HG02610 (cell line): ENCODE measurements around the gene HSPA9.
A peak's percentile ranks its signal among the peaks of the same experiment; 100 is the strongest.

ENCODE experiments used
- ATAC-seq: cut with Tn5 transposase; IDR thresholded peaks from one replicate; pipeline ENCODE4 v1.9.1; 2021; ENCODE audit warnings: mild to moderate bottlenecking, moderate library complexity; ENCODE audit not compliant: unreplicated experiment

Gene HSPA9

DNA sequence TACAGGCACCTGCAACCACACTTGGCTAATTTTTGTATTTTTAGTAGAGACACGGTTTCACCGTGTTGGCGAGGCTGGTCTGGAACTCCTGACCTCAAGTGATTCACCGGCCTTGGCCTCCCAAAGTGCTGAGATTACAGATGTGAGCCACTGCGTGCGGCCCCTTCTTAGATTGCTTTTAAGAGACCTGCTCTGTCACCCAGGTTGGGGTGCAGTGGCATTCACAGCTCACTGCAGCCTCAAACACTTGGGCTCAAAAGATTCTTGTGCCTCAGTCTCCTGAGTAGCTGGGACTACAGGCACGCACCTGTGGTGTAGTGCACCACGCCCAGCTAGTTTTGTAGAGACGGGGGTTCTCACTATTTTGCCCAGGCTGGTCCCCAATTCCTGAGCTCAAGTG is 11.0 kb downstream of the HSPA9 start:
- no peak for ATAC-seq

DNA sequence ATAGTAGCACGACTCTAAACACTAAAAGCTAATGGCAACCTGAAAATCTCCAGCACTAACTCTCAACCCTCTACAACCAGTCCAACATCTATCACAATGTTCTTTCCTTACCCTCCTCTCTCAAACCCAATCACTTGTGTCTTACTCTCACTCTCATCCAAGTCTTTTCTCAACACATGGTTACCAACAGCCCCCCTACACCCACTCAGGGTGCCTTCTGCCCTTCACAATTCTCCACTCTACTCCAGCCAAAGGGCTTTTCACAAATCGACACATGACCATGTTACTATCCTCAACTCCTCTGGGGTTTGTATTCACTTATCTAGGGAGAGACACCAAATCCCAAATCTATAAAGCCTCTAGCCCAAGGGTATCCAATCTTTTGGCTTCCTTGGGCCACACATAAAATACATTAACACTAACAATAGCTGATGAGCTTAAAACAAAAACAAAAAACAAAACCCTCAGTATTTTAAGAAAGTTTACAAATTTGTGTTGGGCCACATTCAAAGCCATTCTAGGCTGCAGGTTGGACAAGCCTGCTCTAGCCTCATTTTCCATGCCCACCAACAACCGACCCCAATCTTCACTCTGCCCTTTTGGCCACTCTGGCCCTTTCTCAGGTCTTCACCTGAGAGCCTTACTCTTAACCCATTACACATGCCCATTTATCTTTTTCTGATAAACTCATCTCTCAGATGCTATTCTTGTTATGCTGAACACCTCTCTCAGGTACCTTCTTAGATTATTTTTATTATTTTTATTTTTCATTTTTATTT is 11.7 kb downstream of the HSPA9 start:
- ATAC-seq = no peak

DNA sequence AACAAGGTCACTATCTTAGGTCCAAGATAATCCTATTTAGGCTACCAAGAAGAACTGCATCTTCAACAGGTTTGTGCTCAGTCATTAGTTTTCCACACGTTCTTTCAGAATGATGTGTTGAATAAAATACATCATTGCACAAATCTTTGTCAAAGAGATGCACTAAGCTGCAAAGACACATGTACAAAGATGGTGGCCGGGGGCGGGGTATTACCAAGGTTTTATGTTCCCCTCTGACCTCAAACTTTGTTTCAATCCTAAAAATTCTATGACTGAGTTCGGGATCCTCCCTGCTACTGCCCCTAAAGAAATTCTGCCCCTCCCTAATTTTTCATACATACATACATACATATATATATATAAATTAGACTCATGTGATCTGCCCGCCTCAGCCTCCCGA is 14.2 kb downstream of the HSPA9 start:
- ATAC-seq = no peak

DNA sequence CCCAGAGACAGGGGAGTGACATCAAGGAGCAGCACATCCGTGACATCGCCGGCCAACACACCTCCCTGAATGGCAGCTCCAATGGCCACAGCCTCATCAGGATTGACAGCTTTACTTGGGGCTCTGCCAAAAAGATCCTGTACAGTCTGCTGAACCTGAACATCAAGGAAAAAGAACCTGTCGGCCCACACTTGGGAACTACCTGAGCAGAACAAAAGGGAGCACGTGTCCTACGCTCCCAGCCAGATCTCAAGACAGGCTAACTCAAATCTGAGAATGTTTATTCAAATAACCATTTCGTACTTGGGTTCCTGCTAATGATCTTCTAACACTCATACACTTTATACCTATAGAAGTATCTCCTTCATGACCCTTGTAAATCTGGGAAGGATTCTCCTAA is 15.3 kb downstream of the HSPA9 start:
- ATAC-seq = no peak

DNA sequence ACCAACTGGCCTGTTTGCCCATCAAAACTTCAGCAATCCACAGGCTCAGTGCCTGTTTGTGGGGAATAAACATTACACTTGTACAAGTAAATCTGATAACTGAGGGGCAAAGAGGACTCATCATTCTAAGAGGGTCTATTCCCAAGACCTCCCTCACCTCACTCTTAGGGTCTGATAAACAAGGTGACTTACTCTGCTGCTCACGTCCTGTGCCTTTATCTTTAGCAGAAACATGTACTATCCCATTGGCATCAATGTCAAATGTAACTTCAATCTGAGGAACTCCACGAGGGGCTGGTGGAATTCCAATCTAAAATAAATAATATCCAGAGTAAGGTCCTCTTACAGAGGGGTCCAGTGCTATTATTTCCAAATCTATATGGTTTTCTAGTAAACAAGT is 17.5 kb downstream of the HSPA9 start:
- no peak for ATAC-seq

DNA sequence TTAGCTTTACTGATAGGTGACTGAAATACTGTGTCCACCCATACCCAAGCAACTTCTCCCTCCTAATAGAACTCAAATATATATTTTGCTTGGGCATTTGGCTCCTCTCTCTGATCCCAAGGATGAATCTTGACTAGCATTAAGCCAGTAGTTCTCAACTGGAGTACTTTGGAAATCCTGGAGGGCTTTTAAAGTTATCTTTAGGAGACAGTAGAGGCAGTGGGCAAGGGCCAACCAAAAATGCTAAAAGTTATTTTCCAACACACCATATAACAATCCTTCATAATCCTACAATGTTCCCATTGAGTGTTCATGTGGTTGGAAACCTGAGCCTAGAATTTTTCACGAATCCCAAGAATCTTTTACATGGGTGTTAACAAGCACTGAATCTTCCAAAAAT is 21.1 kb downstream of the HSPA9 start:
- ATAC-seq = no peak

DNA sequence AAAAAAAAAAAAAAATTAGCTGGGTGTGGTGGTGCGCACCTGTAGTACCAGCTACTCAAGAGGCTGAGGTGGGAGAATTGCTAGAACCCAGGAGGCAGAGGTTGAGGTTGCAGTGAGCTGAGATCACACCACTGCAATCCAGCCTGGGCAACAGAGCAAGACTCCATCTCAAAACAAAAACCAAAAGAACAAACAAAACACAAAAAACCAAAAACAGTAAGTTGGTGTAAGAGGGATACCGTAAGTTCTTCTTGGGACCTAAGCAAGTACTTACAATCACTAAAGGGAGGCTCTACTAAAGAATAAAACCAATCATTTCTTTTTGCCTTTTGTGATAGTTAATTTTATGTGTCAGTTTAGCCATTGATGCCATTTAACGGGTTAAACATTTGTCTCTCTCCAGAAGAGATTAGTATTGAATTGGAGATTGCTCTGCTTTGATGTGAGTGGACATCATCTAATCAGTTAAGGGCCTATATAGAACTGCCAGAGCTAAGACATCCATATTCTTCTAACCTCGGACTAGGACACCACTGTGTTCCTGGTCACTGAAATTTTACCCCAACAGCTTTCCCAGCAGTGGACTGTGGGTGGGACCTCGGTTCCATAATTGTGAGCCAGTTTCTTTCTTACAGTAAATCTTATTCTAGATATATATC is 21.6 kb downstream of the HSPA9 start:
- no peak for ATAC-seq

DNA sequence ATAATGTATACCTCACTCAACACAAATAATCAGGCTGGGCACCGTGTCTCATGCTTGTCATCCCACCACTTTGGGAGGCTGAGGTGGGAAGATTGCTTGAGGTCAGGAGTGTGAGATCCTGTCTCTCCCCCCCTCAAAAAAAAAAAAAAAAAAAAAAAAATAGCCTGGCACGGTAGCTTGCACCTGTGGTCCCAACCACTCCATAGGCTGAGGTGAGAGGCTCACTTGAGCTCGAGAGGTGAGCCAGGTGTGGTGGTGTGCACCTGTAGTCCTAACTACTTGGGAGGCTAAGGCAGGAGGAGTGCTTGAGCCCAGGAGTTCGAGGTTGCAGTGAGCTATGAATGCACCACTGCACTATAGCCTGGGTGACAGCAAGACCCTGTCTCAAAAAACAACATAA is 22.5 kb downstream of the HSPA9 start:
- no peak for ATAC-seq

DNA sequence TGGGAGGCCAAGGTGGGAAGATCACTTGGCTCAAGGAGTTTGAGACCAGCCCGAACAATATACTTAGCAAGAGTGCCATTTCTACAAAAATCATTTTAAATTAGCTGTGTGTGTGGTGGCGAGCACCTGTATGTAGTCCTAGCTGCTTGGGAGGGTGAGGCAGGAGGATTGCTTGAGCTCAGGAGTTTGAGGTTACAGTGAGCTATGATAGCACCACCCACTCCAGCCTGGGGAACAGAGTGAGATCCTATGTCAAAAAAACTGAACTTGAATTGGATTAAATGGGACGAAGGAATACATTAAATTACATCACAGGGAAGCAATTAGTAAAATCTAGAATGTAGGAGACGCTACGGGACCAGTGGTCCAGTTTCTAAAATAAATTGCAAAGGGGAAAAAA is 25.8 kb downstream of the HSPA9 start:
- ATAC-seq = no peak

DNA sequence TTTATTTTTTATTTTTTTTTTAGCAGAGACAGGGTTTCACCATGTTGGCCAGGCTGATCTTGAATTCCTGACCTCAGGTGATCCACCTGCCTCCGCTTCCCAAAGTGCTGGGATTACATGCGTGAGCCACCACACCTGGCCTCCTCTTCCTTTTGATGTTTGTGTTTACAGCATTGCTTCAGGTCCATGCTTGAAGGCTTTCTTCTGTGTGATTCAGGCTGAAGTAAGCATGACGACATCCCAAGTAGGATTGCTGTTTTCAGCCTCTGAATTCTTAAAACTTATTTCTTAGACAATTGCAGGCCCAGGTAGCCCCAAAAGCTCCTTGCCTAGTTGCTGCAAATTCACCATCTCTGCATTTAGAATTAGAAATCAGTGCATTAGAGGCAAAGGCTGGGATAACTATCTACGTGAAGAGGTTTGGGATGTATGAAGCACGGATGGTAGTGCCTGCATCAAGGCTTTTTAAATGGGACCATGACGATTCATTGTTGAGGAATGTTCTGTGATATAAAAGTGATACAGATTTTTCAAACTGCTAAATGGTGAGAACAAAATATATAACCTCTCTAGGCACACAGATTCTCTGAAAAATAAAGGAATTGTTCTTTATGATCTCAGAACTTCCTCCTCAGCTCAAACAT is 29.2 kb downstream of the HSPA9 start:
- no peak for ATAC-seq

DNA sequence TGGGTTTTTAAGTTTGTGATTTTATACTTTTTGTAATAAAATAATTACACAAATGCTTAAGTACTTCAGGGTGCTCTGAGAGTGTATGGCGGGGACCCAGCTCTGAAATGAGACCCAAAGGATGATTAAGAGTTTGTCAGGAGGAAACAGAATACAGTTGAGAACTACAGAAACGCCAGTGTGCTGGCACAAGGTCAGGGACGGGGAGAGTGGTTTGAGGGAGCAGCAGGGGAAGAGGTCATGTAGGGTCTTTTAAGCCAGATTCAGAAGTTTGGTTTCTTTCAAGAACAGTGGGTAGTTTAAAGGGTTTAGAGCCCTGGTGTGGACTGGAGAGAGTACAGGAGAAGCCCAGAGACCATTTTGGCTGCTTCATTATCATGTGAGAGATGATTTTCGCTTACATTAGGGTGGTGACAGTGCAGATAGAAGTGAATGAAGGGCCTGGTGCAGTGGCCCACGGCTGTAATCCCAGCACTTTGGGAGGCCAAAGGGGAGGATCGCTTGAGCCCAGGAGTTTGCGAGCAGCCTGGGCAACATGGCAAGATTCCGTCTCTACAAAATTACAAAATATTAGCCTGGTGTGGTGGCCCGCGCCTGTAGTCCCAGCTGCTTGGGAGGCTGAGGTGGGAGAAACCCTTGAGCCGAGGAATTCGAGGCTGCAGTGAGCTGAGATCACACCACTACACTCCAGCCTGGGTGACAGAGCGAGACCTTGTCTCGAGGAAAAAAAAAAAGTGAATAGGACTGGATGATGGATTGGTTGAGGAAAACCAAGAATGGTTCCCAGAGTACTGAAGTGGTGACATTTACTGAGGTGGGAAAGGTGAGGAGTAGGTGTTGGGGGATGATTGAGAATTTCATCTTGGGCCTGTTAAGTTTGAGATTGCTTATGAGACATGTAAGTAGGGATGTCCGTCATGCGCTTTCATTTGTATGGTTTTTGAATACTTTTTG is 30.7 kb downstream of the HSPA9 start:
- ATAC-seq = no peak

DNA sequence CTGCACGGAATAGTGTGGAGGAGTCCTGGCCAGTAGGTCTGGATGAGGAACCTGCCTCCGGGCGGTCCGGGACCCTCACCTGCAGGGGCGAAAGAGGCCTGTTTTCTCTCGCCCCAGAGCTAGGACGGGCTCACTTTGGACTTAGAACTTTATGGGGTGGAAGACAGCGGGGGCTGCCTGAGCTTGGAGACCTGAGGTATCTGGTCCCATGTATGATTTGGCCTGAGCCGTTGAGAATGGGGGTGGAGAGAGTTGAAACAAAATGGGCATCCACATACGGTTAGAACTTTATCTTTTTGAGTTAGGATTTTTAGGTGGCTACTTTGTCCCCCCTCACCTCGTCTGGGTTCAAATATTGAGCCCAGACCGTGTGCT is 31.5 kb downstream of the HSPA9 start:
- ATAC-seq = peak; percentile 46

DNA sequence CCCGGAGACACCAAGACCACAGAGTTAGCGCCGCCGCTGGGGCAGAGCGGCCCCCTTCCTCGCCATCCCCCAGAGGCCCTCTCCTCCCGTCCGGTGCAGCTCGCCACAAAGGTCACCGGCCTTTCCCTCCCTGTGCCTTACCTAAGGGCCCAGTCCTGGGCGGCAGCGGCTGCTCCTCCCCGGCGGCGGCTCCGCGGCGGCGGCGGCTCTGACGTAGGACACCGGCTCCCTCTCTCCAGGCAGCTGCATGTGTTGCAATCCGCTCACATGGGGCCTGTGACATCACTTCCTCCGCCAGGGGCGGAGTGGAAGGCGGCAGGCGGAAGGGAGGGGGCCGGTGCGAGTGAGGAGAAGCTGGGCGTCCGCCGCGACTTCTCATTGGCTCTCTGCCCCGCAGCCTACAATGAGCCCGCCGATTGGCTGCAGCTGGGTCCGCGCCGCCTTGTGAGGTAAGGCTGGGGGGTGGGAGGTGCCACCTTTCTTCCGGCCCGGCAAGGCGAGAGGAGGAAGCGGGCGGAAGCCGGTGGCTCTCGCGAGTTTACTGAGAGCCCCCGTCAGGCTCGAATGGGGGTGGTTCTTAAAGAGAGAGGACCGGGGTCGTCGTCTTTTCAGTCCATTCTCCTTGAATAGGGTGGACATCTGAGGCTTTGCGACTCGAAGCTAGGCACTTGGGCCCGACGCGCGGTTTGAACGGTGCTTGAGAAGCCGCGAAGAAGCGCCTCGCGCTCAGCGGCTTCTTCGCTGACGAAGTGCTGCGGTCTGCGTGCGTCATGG is 32.1 kb downstream of the HSPA9 start, which contains the start of gene ETF1:
Gene ETF1, minus strand, starts transcription at position 281 of the 774 bp plus-strand sequence. CDS start 318 bp downstream, outside the sequence.
- ATAC-seq = peak; percentile 96

DNA sequence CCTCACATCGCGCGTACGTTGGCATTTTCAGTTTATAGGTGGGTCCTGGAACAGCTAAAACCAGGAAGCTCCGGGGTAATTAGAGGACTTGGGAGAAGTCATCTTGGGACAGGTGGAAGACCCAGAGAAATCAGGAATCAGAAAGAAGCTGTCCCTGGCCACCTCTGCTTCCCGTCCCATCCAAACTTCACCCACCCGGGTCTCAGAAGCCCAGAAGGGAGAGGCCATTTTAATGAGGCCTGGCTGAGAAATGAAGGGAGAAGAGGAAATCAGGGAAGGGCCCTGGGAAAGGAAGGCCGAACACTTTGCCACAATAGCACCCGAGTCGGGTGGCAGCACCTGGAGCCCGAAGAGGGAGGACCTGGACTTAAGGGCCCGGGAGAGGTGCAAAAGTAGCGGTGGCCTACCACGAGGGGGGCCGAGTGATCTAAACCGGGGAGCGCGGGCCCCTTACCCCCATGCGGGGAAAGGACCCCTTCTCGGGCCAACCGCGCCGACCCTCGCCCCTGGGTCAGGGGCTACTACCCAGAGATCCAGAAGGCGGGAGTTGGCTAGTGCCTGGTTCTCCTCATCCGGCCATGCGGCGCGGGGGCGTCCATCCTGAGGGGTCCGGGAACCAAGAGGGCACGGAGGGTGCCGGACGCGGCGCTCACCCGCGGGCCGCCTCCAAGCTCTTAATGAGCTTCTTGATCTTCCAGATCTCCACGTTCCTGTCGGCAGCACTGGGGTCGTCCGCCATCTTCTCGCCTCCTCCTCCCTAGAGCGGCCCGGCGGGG is 32.8 kb downstream of the HSPA9 start:
- ATAC-seq = no peak

DNA sequence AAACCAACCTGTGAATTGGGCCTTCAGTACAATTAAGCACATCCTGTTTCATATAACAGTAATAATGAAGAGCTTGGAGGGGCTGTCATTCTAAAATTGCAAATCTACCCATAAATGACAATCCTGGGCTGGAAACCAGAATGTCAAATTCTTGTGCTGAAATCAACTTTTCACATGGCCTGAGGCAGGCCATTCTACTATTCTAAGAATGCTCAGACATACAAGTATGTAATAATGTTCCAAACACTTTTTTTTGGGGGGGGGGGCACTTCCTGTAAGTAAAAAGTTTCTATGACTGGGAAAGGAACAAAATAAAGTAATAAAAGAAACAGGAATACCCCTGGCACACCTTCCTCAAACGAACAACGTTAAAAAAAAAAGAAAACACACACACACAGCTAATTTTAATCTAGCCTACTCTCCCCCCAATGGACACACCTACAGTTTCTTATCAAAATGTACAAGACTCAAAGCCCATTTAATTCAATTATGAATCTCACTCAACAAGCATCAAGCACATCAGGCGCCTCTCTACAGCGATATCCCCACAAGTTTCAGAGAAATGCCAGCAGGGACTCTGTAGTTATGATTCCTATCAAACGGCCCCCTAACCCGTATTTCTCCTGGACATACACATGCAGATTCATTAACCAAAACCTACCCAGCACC is 33.6 kb downstream of the HSPA9 start:
- ATAC-seq = no peak

DNA sequence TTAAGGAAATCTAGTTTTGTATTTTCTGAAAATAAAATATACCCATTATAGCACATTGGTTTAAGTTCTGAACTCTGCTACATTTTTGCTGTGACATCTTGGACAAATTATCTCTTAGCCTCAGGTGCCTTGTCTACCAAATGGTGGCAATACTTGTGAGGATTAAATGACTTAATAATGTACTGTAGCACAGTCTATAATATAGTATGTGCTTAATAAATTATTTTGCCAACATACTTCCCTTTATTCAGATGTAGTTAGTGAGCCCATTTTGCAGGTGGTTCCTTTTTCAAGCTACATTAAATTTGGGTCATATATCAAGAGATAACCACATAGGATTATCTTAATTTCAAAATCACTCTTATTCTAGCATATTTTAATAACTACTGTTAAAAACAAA is 35.4 kb downstream of the HSPA9 start:
- ATAC-seq = no peak

DNA sequence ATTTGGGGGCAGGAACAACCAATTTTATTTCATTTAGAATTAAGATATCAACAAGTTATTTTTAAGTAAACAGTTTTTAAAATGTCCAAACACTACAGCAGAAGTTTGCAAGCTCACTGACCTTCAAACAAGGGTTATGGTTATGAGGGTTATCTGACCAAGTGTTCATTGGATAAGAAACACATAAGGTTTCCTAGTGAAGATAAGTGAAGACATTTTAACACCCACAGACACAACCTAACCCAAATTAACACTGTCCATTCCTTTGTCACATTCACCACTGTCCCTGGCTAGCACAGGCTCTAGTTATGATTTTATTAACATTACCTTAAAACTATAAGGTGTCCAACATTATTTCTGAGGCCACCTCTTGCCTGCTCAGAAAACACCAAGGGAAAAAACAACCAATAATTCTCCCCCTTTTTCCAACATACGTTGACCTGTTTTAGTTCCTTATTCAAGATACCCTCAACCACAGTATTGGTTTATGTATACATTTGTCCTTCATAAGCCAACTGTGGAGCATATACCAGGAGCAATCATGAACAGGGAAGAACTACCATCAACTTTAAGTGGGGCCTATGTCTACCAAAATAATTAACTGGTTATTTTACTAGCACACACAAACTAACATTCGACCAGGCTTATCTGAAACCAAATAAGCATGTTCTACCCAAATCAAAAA is 36.1 kb downstream of the HSPA9 start:
- no peak for ATAC-seq

DNA sequence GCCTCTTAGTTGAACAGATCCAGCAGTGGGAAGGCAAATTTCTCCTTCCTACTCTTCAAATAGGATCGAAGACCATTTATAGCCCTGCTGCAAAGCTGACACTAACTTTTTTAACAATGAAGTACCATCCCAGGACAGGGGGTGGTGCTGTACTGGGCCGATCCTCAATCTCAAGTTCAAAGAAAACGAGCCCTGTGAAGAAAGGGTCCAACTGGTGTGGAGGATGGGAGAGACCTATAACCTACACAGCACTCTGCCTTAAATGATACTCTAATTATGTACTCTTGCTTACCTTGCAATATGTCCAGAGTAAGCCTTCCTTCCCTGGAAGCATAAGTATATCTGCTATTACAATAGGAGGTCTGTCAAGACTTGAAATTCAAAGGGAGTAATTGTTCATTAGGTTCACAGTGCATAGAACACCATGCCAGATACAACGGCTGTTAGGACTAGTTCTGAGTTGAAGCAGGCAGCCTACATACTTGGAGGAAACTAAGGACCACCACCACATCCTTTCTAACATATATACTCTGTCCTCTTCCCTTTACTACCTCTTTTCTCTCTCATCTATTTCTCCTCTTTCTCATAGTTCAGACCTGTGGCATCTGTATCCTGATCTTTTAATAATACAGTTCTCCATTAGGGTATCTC is 38.4 kb downstream of the HSPA9 start:
- ATAC-seq = no peak
